Measurements from ENCODE around the gene PACSIN1.
"Not testable (repeated sequence)": the region's sequence is repeated elsewhere in the genome, so short reads cannot be mapped to it uniquely, and the experiment has no call there.

The PACSIN1 gene

DNA sequence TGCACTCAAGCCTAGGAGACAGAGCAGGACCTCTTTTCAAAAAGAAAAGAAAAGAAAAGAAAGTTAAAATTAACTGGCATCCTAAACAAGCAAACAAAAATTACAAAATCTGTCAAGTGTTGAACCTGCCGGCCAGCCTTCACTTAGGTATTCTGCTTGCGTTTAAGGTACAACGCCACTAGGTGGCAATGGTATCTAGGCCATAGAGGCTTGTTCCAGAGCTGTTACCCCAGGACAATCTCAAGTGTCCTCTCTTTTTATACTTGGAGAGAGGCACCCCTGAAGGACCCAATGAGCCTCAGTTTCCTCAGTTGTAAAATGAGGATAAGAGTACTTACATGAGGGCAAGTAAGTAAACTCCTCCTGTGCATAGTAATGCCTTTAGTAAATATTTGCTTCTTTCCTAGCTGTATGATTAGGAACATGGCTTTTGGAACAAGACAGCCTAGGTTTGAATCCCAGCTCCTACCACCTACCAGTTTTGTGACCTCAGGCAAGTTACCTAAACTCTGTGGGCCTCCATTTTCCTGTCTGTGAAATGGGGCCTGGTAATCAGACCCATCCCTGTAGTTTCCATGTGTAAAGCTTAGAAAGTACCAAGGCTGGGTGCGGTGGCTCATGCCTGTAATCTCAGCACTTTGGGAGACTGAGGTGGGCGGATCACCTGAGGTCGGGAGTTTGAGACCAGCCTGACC, 5.8 kb upstream of the PACSIN1 start:
- DNase-seq, result peak; percentile 18

DNA sequence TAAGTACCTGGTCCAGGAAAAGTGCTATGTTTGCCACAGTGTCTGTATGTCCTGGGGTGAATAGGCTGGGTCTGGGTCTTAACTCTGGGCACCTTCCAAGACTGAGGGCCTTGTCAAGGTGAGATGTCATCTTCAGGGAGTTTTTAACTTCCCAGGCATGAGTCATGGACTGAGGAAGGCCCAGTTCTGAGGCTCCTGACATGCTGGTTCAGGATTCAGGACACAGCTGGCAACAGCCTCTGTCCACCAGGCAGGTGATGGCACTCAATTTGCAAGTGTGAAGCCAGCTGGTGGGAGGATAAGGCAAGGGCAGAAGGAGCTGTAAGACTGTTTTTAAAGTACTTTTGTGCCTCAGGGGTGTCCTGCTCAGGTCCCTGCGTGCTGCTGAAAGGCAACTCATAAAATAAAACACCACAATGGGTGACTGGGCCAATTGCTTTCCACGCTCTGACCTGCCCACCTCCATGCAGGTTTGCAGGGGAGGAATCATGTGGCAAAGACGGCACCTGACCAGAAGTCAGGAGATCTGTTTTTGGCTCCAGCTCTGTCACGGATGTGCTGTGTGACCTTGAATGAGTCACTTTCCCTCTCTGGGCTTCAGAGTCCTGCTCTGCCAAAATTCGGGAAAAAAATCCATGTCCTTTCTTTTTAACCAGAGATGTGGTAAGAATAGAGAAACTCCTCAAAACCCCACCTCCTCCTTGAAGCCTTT, 4.9 kb upstream of the PACSIN1 start:
- DNase-seq, result no peak

DNA sequence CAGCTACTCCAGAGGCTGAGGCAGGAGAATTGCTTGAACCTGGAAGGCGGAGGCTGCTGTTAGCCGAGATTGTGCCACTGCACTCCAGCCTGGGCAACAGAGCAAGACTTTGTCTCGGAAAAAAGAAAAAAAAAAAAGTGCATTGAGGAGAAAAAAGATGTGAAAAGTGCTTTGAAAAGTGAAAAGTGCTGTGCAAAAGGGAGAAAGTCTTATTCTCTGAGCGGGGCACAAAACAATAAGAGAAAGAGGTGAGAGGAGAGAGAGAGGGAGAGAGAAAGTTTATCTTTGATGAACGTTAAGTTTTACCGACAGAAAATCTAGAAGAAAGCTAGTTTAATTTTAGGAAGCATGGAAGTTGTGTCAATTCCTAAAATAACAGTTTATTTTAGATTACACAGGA, 3.9 kb upstream of the PACSIN1 start:
- no peak for DNase-seq

DNA sequence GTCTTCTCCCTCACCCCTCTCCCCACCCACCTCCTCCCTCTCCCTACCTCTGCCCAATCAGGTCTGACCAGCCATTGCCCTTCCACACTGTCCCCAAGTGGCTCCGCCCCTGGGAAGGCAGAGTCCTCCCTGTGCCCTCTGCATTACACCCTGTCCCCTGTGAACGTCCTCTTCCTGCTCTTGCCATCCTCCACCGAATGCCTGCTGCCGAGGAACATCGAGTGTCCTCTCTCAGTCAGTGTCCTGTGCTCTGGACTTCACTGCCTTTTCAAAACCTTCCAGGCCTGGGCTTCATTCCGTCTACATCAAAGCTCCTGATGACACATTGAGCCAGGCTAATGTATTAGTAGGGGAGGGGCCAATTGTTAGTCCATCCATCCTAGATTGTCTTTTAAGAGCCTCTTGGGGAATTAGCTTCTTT, 3.3 kb upstream of the PACSIN1 start:
- no peak for DNase-seq

DNA sequence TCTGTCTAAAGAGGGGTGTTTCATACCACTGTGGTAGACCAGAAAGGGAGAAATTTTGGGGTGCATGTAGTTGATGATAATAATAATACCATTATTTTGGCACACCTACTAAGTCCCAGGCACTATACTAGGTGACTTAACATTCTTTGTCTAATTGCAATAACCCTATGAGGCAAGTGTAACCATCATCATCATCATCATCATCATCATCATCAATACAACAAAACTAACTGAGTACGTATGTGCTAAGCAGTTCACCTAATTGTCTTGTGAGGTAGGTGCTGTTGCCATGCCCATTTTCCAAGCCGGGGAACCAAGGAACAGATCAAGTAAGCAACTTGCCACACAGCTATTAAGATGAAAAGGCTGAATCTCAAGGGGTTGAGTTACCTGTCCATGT, 2.6 kb upstream of the PACSIN1 start:
- no peak for DNase-seq

DNA sequence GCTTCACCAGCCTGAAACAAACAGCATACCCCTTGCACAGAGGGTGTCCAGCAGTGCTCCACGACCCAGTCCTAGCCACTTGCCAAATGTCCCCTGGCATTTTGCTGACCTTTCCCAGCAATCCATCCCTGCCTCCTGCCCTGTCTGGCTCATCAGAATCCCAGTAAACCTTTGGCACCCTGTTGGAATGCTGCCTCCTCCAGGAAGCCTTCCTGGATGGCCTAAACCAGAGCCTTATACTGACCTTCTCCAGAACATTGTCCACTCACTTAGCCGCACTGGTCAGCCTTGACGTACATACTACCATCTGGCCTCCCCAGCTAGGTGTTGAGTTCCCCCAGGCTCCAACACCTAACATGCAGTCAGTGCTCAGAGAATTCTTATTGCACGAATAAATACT, 2.0 kb upstream of the PACSIN1 start:
- DNase-seq, result no peak

DNA sequence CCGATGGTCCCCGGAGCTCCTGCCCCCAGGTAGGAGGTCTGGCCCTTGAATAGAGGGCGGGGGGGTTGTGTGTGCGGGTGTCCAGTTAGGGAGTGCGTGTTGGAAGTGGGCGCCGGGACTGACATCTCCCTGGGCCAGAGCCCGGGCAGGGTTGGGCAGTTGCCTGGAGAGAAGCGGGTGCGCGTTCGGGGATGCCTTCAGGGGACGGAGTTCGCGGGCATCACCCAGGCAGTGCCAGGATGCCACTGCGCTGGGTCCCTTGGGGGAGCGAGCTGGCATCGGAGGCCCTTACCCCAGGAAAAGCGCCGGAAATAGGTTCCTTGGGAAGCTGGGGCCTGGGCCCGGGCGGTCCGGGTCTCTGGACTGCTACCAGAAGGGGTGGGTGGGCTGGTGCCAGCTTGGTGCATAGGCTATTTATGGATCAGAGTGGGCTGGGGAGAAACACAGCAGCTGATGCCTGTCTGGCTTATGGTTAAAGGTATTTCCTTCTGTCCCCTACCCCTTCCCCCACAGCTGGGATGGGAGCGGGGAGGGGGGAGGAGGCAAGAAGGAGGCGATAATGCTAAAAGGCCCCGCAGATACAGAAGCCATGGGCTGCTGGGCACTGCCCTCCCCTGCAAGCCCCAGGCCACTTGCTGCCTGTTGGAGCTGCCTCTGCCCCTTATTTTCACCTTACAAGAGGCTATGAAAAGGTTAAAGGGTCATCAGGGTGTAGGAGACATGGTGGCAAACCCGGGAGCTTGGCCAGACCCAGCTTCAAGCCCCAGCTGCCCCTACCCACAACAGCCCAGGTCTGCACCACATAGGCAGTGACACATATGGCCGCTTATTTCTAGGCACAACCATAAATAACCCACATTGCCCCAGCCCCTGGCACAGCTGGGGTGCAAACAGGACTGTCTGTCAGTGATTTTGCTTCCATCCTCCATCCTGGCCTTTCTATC, 638 bp downstream of the PACSIN1 start:
- no peak for DNase-seq

DNA sequence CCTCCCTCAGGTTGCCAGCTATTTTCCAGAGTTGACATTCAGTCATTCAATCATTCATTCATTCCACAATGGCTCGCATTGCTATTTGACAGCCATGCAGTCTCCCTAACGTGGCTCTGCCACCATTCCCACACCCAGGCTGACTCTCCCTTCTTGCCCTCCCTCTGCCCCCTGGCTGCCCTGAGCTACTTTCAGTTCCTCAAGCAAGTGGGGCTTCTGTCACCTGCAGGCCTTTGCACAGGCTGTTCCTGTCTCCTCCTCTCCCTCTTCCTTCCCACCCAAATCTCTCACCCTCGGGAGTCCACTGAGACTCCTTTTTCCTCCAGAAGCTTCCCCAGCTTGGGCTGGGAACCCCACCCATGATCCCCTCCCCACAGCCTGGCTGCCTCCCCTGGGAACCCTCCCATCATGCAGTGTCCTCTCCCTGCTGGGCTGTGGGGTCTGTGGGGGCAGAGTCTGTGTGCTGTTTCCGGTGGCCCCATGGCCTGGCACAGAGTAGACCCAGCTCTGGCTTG, 2.6 kb downstream of the PACSIN1 start:
- no peak for DNase-seq

DNA sequence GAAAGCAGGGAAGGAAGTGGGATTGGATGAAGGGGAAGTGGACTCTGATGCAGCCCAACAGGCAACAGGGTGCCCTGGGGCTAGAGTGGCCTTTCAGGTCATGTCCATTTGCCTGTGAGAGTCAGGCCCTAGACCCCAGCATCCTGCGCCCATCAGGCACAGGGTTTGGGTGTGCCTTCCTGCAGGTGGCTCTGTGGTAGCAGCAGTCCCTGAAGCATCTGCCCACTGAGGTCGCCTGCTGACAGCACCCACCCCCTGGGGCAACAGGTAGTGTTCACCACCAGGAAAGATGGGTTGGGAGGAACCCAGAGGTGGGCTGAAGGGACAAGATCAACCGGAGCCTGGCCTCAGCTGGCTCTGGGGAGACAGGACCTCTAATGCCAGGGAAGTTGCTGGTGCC, 3.6 kb downstream of the PACSIN1 start:
- no peak for DNase-seq

DNA sequence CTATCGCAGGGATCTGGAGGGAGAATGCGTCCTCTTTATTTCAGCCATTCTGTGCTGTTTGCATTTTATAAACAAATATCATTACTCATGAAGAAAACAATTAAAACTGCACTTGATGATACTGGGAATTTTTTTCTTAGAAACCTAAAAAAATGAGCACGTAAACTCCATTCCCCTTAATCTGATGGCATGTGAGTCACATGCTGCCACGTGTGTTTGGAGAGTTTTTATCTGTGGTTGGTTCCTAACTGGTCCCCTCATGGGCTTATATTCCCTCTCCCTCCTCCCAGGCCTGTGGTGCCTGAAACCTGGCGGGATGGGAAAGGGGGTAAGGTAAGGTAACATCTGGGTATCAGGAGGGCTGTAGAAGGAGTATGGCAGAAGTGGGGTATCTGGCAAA, 6.5 kb downstream of the PACSIN1 start:
- no peak for DNase-seq

DNA sequence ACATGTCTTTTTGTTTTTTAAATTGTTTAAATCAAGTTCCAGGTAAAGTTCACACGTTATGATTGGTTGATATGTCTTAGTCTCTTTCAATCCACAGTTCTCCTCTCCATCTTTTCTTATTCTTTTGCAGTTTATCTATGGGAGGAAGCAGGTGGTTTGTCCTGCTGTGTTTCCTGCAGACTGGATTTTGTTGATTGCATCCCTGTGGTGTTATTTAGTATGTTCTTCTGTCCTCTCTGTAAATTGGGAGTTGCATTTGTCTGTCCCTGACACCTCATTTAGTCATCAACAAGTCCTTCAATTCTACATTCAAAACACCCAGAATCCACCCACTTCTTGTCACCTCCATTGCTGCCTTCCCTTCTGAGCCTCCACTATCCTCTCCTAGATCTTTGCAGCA, 8.1 kb downstream of the PACSIN1 start:
- no peak for DNase-seq

DNA sequence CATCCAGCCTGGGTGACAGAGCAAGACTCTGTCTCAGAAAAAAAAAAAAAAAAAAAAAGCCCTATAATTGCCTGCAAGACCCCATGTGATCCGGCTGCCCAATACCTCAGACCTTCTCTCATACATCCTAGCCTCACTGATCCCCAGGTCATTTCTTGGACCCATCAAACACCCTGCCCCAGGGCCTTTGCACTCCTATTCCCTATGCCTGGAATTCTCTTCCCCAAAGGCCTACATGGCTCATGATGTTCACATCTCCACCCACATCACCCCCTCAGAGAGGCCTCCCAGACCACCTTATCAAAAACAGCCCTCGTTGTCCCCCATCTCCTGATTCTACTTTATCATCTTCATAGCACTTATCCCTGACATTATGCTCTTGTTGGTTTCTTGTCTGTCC, 8.9 kb downstream of the PACSIN1 start:
- no peak for DNase-seq

DNA sequence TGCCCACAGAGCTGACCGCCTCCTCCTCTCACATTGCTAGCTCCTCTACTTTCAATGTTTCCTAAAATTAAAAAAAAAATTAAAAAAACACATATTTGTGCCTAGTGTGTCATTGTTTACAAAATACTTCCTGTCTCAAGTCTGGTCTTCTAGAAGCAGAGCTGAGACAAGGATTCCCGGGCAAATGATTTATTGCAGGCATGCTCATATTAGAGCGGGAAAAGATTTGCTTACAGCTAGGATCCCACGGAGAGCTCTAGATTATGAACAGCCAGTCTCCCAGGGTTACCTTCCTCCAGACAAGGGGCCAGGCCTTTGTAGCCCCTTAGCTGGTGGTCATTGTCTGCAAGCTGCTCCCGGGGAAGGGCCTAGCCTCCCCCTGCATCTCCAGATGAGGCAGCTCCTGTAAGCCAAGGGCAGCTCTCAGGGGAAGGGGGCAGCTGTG, 9.4 kb downstream of the PACSIN1 start:
- DNase-seq, result no peak

DNA sequence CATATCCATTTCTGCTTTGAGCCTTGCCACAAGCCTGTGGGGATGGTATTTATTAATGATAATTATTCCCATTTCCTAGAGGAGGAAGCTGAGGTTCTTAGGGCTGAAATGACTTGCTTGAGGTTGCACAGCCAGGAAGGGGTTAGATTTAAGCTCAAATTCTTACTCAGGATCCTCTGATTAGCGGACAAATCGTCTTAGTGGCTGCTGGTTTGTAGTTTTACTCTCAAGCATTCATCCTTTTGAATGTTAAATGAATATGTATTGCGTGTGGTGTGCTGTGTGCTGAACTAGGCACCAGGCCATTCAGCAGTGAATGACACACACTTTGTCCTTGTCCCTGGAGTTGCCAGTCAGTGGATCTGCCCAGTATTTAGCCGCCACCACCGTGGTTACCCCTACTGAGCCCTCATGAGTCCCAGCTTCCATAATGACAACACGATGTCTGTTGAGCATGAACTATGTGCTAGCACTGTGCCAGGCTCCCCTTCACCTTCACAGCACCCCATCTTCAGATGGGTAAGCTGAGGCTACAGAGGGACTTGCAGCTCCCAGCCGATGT, 10.0 kb downstream of the PACSIN1 start:
- no peak for DNase-seq

DNA sequence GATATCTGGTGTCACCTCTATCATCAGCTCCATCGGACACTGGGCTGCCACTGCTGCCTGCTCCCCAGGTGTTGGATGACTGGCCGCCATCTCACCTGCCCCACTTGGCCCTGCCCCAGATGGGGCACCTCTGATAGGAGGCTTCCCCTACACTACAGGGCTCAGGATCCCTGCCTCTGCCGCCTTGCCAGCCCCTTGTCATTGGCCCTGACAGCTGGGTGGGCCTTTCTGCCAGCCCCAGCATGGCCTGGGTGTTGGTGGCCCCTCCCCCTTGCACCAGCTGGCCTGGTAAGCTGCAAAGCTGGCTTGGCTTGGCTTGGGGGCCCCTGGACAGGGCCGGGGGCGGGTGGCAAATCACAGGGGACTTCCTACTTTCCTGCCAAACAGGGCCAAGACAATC, 10.6 kb downstream of the PACSIN1 start:
- DNase-seq, result no peak

DNA sequence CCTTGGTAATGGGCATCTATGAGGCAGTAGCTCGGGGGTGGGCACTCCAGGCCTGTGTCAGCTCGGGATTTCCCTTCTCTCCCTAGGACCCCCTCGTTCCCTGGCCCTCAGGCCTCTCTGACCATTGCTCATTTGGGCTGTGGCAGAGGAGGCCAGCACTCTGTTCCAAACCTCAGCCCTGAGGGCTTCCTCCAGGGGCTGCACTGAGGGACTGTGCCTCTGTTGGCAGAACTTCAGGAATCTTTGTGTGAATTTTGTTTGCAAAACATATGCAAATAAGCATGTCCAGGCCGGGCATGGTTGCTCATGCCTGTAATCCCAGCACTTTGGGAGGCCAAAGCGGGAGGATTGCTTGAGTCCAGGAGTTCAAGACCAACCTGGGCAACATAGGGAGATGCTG, 11.0 kb downstream of the PACSIN1 start:
- DNase-seq, result no peak

DNA sequence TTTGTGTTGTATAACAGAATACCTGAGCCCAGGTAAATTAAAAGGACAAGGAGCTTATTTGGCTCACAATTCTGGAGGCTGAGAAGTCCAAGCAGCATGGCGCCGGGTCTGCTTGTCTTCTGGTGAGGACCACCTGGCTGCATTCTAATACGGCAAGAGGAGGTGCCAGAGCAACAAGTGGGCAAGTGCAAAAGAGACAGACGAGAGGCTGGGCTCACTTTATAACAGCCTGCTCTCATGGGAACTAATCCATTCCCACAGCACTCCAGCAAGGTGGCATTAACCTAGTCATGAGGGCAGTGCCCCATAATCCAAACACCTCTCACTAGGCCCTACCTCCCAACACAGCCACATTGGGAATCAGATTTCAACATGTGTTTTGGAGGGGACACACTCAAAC, 12.9 kb downstream of the PACSIN1 start:
- DNase-seq, result no peak

DNA sequence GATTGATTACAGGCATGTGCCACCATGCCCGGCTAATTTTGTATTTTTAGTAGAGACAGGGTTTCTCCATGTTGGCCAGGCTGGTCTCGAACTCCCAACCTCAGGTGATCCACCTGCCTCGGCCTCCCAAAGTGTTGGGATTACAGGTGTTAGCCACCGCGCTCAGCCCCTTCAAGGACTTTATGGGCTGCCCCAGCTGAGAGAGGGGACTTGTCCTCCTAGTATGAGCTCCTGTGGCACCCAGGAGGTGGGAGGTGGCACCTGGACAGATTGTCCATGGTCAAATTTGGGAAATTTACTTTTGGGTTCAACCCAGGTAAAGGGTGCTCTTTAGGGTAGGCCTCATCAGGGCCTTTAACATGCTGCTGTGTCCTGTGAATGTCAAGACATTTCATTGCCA, 17.9 kb downstream of the PACSIN1 start:
- DNase-seq, result not testable (repeated sequence)

DNA sequence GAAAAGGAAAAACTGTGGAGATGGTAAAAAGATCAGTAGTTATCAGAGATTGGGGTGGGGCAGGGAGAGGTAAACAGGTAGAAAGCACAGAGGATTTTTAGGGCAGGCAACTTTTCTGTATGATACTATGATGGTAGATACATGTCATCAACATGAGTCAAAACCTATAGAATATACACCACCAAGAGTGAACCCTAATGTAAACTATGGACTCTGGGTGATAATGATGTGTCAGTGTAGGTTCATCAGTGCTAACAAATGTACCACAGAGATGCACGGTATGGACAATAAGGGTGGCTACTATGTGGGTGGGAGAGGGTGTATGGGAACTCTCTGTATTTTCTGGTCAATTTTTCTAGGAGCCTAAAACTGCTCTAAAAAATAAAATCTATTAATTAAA, 18.5 kb downstream of the PACSIN1 start:
- DNase-seq, result no peak

DNA sequence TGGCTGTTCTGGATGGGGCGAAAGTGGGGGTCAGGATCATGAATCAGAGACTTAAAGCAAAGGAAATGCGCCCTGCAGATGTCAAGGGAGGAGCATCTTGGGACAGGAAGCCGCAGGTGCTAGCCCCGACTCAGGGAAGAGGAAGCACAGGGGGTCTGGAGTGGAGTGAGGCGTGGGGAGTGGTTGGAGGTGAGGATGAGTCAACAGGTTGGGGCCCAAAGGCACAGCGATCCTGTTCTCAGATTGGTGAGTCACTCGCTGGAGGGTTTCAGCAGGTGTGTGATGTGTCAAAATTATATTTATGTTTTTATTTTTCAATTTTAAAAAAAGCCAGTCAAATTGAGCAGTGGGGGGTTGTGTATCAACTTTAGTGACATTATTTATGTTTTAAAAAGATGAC, 19.0 kb downstream of the PACSIN1 start:
- DNase-seq, result peak; percentile 64

DNA sequence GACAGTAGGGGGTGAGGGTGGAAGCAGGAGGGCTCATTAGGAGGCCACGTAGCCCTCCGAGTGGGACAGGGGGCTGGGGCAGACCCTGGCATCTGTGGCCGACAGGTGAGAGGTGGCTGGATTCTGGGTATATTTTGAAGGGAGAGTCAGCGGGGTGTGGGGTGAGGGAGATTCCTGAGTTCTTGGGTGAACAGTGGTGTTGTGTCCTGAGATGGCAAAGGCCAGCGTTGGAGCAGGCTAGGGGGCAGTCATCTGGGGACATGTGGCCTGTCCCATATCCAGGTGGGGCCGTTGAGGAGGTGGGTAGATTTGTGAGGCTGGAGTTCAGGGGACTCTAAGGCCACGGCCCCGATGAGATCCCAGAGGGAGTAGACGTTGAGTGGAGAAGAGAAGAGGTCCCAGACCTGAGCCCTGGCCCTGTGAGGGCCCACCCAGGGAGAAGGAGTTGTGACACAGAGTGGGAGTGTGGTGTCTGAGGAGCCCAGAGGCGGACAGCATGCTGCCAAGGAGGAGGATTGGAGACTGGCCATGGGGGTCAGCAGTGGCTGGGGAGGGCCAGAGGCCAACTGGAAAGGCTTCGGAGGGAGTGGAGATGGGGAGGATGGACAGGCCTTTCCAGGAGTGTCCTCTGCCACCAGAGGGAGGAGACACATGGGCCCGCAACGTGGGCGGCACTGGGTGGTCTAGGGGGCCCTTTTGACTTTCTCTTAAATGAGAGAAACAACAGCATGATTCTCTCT, 19.6 kb downstream of the PACSIN1 start:
- no peak for DNase-seq

DNA sequence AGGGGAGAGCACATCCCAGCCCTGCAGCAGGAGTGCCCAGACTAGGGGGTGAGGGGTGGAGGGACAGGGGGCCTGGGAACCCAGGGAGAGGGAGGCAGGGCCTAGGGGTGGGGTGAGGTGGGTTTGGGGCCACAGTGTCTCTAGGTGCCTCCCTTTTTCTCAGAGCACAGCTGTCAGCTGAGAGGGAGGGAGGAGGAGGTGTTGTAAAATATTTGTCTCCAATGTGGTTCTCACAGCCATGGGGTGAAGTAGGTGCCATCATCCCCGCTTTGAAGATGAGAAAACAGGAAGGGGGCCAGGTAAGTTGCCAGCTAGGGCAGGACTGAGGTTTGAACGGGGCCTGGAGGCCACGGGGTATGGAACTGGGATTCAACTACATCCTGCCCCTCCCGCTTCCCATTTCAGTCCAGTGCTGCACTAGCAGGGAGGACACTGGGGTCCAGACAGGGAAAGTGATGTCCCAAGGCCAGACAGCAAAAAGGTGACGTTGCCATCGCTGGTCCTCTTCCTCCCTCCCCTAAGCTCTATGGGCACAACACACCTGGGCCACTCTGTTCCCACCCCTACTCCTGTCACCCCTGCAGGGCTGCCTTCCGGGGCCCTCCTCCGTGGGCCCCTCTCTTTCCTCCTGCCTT, 20.3 kb downstream of the PACSIN1 start:
- no peak for DNase-seq

All from activated effector memory CD4-positive, alpha-beta T cell treated with Interleukin-2 at 50 U/mL for 16 hours (primary cell).